Stromal cell of bone marrow (primary cell): ENCODE data around the gene PARD6G.
"Not testable (repeated sequence)": the region's sequence is repeated elsewhere in the genome, so short reads cannot be mapped to it uniquely, and the experiment has no call there.

Experiments used
- DNase-seq: peaks from one replicate; pipeline ENCODE4 v3.0.0-alpha.2; 2012; ENCODE audit warnings: low read depth

PARD6G gene

GRCh38 chr18:80241919-80242777 is 5.2 kb downstream of the PARD6G start:
- DNase-seq: no peak

GRCh38 chr18:80239830-80240229 is 7.5 kb downstream of the PARD6G start:
- DNase-seq: no peak

DNA sequence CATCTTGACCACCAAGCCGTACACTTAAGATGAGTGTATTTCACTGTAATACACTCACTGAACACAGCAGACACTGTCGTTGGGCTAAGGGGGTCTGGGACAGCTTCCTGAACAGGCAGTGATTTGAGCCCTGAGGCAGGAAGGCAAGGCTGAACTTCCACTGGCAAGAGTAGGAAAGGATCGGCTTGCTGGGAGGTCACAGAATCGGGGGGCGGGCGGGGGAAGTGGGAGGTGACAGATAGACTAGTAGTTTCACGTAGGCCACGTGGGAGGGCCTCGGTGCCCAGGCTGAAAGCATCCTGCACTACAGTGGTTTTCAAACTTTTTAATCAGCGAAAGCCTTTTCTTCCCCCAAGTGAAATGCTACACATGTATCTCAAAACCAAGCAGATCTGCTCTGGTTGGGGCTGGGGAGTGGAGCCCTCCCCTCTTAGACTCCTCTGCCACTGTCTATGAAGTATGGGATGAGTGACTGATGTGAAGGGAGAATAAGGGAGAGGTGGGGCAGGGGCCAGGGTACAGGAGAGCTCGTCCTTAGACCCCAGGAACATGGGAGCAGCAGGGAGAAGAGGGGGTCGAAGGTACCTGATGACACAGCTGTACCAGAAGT is 8.6 kb downstream of the PARD6G start:
- no peak for DNase-seq

DNA sequence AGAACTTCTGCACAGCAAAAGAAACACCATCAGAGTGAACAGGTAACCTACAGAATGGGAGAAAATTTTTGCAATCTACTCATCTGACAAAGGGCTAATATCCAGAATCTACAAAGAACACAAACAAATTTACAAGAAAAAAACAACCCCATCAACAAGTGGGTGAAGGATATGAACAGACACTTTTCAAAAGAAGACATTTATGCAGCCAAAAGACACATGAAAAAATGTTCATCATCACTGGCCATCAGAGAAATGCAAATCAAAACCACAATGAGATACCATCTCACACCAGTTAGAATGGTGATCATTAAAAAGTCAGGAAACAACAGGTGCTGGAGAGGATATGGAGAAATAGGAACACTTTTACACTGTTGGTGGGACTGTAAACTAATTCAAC is 9.8 kb downstream of the PARD6G start:
- not testable (repeated sequence) for DNase-seq

DNA sequence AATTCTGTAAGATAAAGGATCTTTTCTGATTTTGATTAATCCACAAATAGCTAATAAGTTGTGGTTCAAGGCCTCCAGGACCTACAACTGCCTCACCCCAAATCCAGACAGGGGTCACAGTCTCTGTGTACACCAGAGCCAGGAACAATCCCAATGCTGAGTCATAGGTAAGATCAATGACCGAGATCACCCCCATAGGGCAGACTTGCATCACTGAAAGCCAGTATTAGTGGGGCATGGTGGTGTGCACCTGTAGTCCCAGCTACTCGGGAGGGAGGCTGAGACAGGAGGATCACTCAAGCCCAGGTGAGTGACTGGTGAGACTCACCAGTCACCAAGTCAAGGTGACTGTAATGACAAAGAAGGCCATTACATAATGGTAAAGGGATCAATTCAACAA is 12.9 kb downstream of the PARD6G start:
- DNase-seq: no peak

- no peak for DNase-seq
Measured at GRCh38 chr18:80233899-80234298, 13.4 kb downstream of the PARD6G start.

DNA sequence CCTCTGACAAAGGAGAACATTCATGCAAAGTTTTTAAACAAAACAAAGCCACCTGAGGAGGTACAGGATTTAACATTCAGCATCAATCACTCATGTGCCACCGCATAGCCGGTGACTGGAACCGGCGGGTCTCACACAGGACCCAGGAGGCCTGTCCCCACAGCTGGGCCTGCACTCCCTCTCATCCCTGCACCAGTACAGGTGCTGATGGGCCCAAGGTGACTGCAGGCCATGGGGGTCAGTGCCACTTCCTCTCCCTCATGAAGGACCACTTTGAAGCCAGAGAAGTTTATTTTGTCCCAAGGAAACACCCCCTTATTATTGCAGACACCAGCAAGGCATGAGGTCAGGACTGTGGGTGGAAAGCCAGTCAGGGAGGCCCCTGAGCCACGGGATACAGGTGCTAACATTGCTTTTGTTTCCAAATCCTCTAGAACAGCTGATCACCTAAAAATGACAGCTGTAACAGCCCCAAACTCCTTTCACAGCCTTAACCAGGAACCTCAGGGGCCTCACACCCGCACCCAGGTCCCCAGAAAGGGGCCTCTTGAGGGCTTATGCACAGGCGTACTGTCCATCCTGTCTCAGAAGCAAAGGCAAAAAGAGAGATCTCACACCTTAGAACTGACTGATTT is 14.0 kb downstream of the PARD6G start:
- DNase-seq: no peak

GRCh38 chr18:80232710-80233109 is 14.6 kb downstream of the PARD6G start:
- no peak for DNase-seq

GRCh38 chr18:80232030-80232429 is 15.3 kb downstream of the PARD6G start:
- DNase-seq: no peak

- no peak for DNase-seq
Measured at GRCh38 chr18:80231616-80232015, 15.7 kb downstream of the PARD6G start.

DNA sequence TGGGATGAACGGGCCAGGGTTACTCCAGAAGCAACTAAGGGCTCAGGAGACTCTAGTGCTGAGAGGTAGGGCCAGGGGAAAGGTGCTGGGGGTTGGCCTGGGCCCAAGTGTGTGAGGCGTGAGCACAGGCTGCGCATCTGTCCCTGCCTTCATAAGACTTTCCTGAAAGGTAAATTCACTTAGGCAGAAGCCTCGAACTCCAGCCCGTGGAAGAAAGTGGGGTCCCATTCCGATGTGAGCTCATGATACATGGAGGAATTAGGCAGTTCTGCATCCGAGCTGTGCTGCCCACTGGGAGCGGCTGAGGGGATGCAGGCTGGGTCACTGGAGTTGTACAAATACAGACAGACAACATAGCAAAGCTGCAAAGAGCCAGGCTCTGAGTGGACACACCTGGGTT is 16.2 kb downstream of the PARD6G start:
- DNase-seq: no peak

DNA sequence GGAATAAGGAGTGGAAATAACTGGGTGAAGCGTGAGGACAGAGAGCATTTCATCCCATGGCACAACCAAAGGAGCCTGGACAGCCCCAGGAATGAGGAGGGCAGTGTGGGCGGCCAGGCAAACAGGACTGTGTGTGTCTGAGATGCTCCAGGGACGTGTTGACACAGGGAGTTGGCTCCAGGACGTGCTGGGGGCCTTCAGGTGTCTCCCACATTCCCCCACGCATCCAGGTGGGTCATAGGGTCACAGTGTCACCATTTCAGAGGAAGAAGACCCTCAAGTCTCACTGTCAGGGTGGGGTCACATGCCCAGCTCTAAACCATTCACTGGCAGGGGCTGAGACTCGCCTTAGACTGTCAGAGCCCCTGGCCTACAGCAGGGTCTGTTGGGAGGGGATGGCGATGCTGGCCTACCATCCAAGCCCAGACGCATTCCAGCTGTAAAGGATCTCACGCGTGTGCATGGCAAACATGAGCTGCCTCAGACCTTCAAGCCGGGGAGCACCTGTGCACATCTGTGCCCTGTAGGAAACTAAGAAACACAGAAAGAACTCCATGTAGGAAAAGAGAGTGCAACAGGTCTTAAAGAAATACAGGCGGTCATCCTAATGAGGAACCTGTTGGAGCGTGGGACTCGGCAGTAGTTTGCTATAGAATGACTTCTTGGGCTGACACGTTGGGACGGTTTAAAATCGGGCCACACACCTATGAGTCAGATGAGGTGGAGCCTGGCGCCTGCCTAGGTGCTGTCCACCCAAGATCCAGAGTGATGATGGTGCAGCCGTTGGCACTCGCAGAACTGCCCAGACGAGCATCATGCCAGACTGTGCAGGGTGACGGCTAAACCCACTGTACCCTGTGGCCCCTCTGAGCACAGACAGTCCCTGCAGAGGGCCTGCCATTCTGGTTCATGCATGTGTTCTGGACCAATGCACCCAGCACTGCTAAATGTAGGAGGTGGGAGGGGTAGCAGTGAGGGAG is 17.3 kb downstream of the PARD6G start:
- DNase-seq: no peak

GRCh38 chr18:80229363-80229762 is 18.0 kb downstream of the PARD6G start:
- no peak for DNase-seq

- DNase-seq: no peak
Measured at GRCh38 chr18:80228051-80228848, 19.1 kb downstream of the PARD6G start.

- no peak for DNase-seq
Measured at GRCh38 chr18:80227472-80227871, 19.8 kb downstream of the PARD6G start.

GRCh38 chr18:80225685-80226084 is 21.6 kb downstream of the PARD6G start:
- DNase-seq: no peak

- no peak for DNase-seq
Measured at GRCh38 chr18:80223581-80224148, 23.6 kb downstream of the PARD6G start.

DNA sequence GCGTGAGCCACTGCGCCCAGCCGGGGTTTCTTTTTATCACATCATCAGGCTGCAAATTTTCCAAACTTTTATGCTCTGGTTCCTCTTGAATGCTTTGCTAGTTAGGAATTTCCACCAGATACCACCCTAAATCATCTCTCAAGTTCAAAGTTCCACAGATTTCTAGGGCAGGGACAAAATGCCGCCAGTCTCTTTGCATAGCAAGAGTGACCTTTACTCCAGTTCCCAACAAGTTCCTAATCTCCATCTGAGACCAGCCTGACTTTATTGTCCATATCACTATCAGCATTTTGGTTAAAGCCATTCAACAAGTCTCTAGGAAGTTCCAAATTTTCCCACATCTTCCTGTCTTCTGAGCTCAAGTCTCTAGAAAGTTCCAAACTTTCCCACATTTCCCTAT is 27.8 kb downstream of the PARD6G start:
- not testable (repeated sequence) for DNase-seq

GRCh38 chr18:80218341-80219227 is 28.7 kb downstream of the PARD6G start:
- DNase-seq: no peak

DNA sequence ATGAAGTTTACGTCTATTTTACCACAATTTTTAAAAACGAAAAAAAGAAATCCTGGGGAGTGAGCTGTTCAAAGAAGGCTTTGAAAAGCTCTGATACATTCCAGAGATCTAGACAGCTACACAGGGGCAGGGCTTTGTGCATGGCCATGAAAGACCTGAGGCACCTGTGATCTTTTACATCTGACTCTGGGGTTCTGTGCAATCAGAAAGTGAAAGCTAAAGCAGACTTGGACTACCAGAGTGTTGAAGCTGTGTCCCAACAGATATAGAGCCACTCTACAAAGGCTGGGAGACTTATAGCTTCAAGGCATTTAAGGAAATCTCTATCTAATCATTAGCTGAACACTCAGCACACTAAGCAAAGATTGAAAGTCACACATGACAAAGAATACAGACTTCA is 34.1 kb downstream of the PARD6G start:
- no peak for DNase-seq
